ENCODE results near the gene GAS2.
A peak's percentile ranks its signal among the peaks of the same experiment; 100 is the strongest.

The GAS2 gene

DNA sequence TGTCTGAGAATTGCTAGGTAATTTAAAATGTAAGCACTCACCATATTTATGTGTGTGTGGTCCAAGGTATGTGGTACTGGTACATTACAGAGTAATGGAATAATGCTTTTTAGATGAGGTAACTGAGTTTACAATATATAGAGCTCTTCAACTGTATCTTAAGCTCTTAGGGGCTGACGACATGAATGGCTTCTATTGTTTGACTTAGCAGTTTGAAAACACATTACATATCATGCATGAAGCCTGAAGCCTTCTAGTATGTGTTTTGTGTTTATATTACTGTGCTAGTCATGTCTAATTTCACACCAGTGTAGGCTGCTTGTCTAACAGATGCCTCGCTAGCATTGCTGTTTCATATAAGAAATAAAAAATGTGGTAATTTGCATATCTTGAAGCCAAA lies 37.2 kb downstream of the GAS2 start:
- H3K4ac ChIP-seq (ENCODE audit: low read depth in 1 of 2, low read length in 2 of 2) = no peak overlapping the region
- no peak overlapping the region for H2BK15ac ChIP-seq (ENCODE audit: low read depth, poor library complexity, severe bottlenecking)
- DNase-seq = peak; percentile 58
- no peak overlapping the region for H4K8ac ChIP-seq (ENCODE audit: low read length)
- no peak overlapping the region for H3K4me2 ChIP-seq (ENCODE audit: low read length, poor library complexity, severe bottlenecking)
- H3K4me3 ChIP-seq (ENCODE audit: insufficient read depth in 1 of 2, low read depth in 1 of 2, low read length in 2 of 2) = no peak overlapping the region
- no peak overlapping the region for H2BK120ac ChIP-seq (ENCODE audit: low read depth, low read length)
- no peak overlapping the region for H3K23ac ChIP-seq (ENCODE audit: low read length in 2 of 2)
- H2BK5ac ChIP-seq (ENCODE audit: low read depth, low read length, poor library complexity, severe bottlenecking) = no peak overlapping the region
- WGBS = no CpG with 5 or more reads among the region's 2 CpGs
- H3K27ac ChIP-seq (ENCODE audit: low read length, poor library complexity, severe bottlenecking) = no peak overlapping the region
- H3K14ac ChIP-seq (ENCODE audit: low read length in 2 of 2) = no peak overlapping the region
- H2AFZ ChIP-seq (ENCODE audit: low read depth, low read length) = no peak overlapping the region
- no peak overlapping the region for H3K9ac ChIP-seq (ENCODE audit: low read length)
- no peak overlapping the region for H2AK5ac ChIP-seq (ENCODE audit: low read length, severe bottlenecking)
- H3K4me1 ChIP-seq (ENCODE audit: control insufficient read depth, insufficient read depth, low read depth, low read length) = no peaks in the 10 kb centered on the region
- no peaks in the 10 kb centered on the region for H3K36me3 ChIP-seq (ENCODE audit: control insufficient read depth in 1 of 2, insufficient read depth in 2 of 2, low read depth in 1 of 2, low read length in 2 of 2)
- H3K9me3 ChIP-seq (ENCODE audit: control insufficient read depth, low read length) = no peaks in the 10 kb centered on the region
- no peaks in the 10 kb centered on the region for H3K27me3 ChIP-seq (ENCODE audit: control insufficient read depth in 1 of 2, insufficient read depth in 1 of 2, low read length in 2 of 2)
- no peak overlapping the region for H4K91ac ChIP-seq (ENCODE audit: low read length)
- no peak overlapping the region for H2BK12ac ChIP-seq (ENCODE audit: low read length in 2 of 2)
- no peak overlapping the region for H3K18ac ChIP-seq (ENCODE audit: low read depth in 1 of 2, low read length in 2 of 2)
- H3K79me1 ChIP-seq (replicated peaks; ENCODE audit: low read length, poor library complexity, severe bottlenecking) = no peaks in the 10 kb centered on the region

GRCh38 chr11:22707119-22707899 lies 40.9 kb downstream of the GAS2 start:
- H3K18ac ChIP-seq (ENCODE audit: low read depth in 1 of 2, low read length in 2 of 2) = no peak overlapping the region
- H3K27me3 ChIP-seq (ENCODE audit: control insufficient read depth in 1 of 2, insufficient read depth in 1 of 2, low read length in 2 of 2) = no peaks in the 10 kb centered on the region
- H4K91ac ChIP-seq (ENCODE audit: low read length) = no peak overlapping the region
- no peak overlapping the region for H3K4me2 ChIP-seq (ENCODE audit: low read length, poor library complexity, severe bottlenecking)
- WGBS = 56% methylated on average over 2 of the region's 3 CpGs
- no peak overlapping the region for H2AFZ ChIP-seq (ENCODE audit: low read depth, low read length)
- H3K79me1 ChIP-seq (replicated peaks; ENCODE audit: low read length, poor library complexity, severe bottlenecking) = no peaks in the 10 kb centered on the region
- H2BK15ac ChIP-seq (ENCODE audit: low read depth, poor library complexity, severe bottlenecking) = no peak overlapping the region
- no peak overlapping the region for H4K8ac ChIP-seq (ENCODE audit: low read length)
- H2AK5ac ChIP-seq (ENCODE audit: low read length, severe bottlenecking) = no peak overlapping the region
- H3K4me1 ChIP-seq (ENCODE audit: control insufficient read depth, insufficient read depth, low read depth, low read length) = peaks cover 6% of the 10 kb centered on the region
- no peak overlapping the region for H3K23ac ChIP-seq (ENCODE audit: low read length in 2 of 2)
- H3K4me3 ChIP-seq (ENCODE audit: insufficient read depth in 1 of 2, low read depth in 1 of 2, low read length in 2 of 2) = no peak overlapping the region
- H2BK120ac ChIP-seq (ENCODE audit: low read depth, low read length) = no peak overlapping the region
- no peak overlapping the region for H3K9ac ChIP-seq (ENCODE audit: low read length)
- no peak overlapping the region for H3K14ac ChIP-seq (ENCODE audit: low read length in 2 of 2)
- H3K27ac ChIP-seq (ENCODE audit: low read length, poor library complexity, severe bottlenecking) = no peak overlapping the region
- no peak overlapping the region for H3K4ac ChIP-seq (ENCODE audit: low read depth in 1 of 2, low read length in 2 of 2)
- no peaks in the 10 kb centered on the region for H3K36me3 ChIP-seq (ENCODE audit: control insufficient read depth in 1 of 2, insufficient read depth in 2 of 2, low read depth in 1 of 2, low read length in 2 of 2)
- H2BK5ac ChIP-seq (ENCODE audit: low read depth, low read length, poor library complexity, severe bottlenecking) = no peak overlapping the region
- no peaks in the 10 kb centered on the region for H3K9me3 ChIP-seq (ENCODE audit: control insufficient read depth, low read length)
- DNase-seq = peak; percentile 36
- H2BK12ac ChIP-seq (ENCODE audit: low read length in 2 of 2) = no peak overlapping the region

- no peak overlapping the region for H3K4ac ChIP-seq (ENCODE audit: low read depth in 1 of 2, low read length in 2 of 2)
- no peak for DNase-seq
- H2BK12ac ChIP-seq (ENCODE audit: low read length in 2 of 2) = no peak overlapping the region
- no peaks in the 10 kb centered on the region for H3K36me3 ChIP-seq (ENCODE audit: control insufficient read depth in 1 of 2, insufficient read depth in 2 of 2, low read depth in 1 of 2, low read length in 2 of 2)
- no peak overlapping the region for H2BK120ac ChIP-seq (ENCODE audit: low read depth, low read length)
- no peak overlapping the region for H3K27ac ChIP-seq (ENCODE audit: low read length, poor library complexity, severe bottlenecking)
- H3K9ac ChIP-seq (ENCODE audit: low read length) = no peak overlapping the region
- no peaks in the 10 kb centered on the region for H3K27me3 ChIP-seq (ENCODE audit: control insufficient read depth in 1 of 2, insufficient read depth in 1 of 2, low read length in 2 of 2)
- no peak overlapping the region for H3K18ac ChIP-seq (ENCODE audit: low read depth in 1 of 2, low read length in 2 of 2)
- peaks cover 6% of the 10 kb centered on the region for H3K4me1 ChIP-seq (ENCODE audit: control insufficient read depth, insufficient read depth, low read depth, low read length)
- no peak overlapping the region for H3K23ac ChIP-seq (ENCODE audit: low read length in 2 of 2)
- no peaks in the 10 kb centered on the region for H3K79me1 ChIP-seq (replicated peaks; ENCODE audit: low read length, poor library complexity, severe bottlenecking)
- WGBS = 86% methylated on average over 3 of the region's 3 CpGs
- H3K4me2 ChIP-seq (ENCODE audit: low read length, poor library complexity, severe bottlenecking) = no peak overlapping the region
- H2BK5ac ChIP-seq (ENCODE audit: low read depth, low read length, poor library complexity, severe bottlenecking) = no peak overlapping the region
- no peak overlapping the region for H2BK15ac ChIP-seq (ENCODE audit: low read depth, poor library complexity, severe bottlenecking)
- no peaks in the 10 kb centered on the region for H3K9me3 ChIP-seq (ENCODE audit: control insufficient read depth, low read length)
- H4K8ac ChIP-seq (ENCODE audit: low read length) = no peak overlapping the region
- H2AFZ ChIP-seq (ENCODE audit: low read depth, low read length) = no peak overlapping the region
- no peak overlapping the region for H4K91ac ChIP-seq (ENCODE audit: low read length)
- no peak overlapping the region for H2AK5ac ChIP-seq (ENCODE audit: low read length, severe bottlenecking)
- H3K14ac ChIP-seq (ENCODE audit: low read length in 2 of 2) = no peak overlapping the region
- H3K4me3 ChIP-seq (ENCODE audit: insufficient read depth in 1 of 2, low read depth in 1 of 2, low read length in 2 of 2) = no peak overlapping the region
These were observed 44.8 kb downstream of the GAS2 start for GRCh38 chr11:22711071-22711770.

- no peaks in the 10 kb centered on the region for H3K9me3 ChIP-seq (ENCODE audit: control insufficient read depth, low read length)
- no peak overlapping the region for H2BK12ac ChIP-seq (ENCODE audit: low read length in 2 of 2)
These were observed 45.5 kb downstream of the GAS2 start for GRCh38 chr11:22711880-22712279.

More at GRCh38 chr11:22711880-22712279, 45.5 kb downstream of the GAS2 start:
- no peak for DNase-seq
- no peak overlapping the region for H4K91ac ChIP-seq (ENCODE audit: low read length)
- no peak overlapping the region for H2BK5ac ChIP-seq (ENCODE audit: low read depth, low read length, poor library complexity, severe bottlenecking)
- H3K27ac ChIP-seq (ENCODE audit: low read length, poor library complexity, severe bottlenecking) = no peak overlapping the region
- H3K79me1 ChIP-seq (replicated peaks; ENCODE audit: low read length, poor library complexity, severe bottlenecking) = no peaks in the 10 kb centered on the region
- peaks cover 6% of the 10 kb centered on the region for H3K4me1 ChIP-seq (ENCODE audit: control insufficient read depth, insufficient read depth, low read depth, low read length)
- no peak overlapping the region for H3K4me3 ChIP-seq (ENCODE audit: insufficient read depth in 1 of 2, low read depth in 1 of 2, low read length in 2 of 2)
- no peak overlapping the region for H2AFZ ChIP-seq (ENCODE audit: low read depth, low read length)
- H3K4ac ChIP-seq (ENCODE audit: low read depth in 1 of 2, low read length in 2 of 2) = no peak overlapping the region
- WGBS = 79% methylated on average over 1 of the region's 1 CpG
- H3K18ac ChIP-seq (ENCODE audit: low read depth in 1 of 2, low read length in 2 of 2) = no peak overlapping the region
- H2BK120ac ChIP-seq (ENCODE audit: low read depth, low read length) = no peak overlapping the region
- H3K23ac ChIP-seq (ENCODE audit: low read length in 2 of 2) = no peak overlapping the region
- no peak overlapping the region for H2AK5ac ChIP-seq (ENCODE audit: low read length, severe bottlenecking)
- H3K4me2 ChIP-seq (ENCODE audit: low read length, poor library complexity, severe bottlenecking) = peak overlapping the region; percentile 45
- H3K27me3 ChIP-seq (ENCODE audit: control insufficient read depth in 1 of 2, insufficient read depth in 1 of 2, low read length in 2 of 2) = no peaks in the 10 kb centered on the region
- no peak overlapping the region for H4K8ac ChIP-seq (ENCODE audit: low read length)
- H3K36me3 ChIP-seq (ENCODE audit: control insufficient read depth in 1 of 2, insufficient read depth in 2 of 2, low read depth in 1 of 2, low read length in 2 of 2) = no peaks in the 10 kb centered on the region
- H3K9ac ChIP-seq (ENCODE audit: low read length) = no peak overlapping the region
- H3K14ac ChIP-seq (ENCODE audit: low read length in 2 of 2) = no peak overlapping the region
- H2BK15ac ChIP-seq (ENCODE audit: low read depth, poor library complexity, severe bottlenecking) = no peak overlapping the region

All from mesenchymal stem cell (in vitro differentiated cells and primary cell).